Naive B cell (primary cell): ENCODE data around the gene RAE1. TPM values are rescaled to one million over a fixed set of nuclear protein-coding genes. Genes with fewer than 3 reads are reported as not detected.
A peak's percentile ranks its signal among the peaks of the same experiment; 100 is the strongest.
"Not testable (repeated sequence)": the region's sequence is repeated elsewhere in the genome, so short reads cannot be mapped to it uniquely, and the experiment has no call there.

Experiments used
- ATAC-seq, 2 donors: fragments of 150-1000 bp; cut with Tn5 transposase; 2 replicates each; pipeline ENCODE4 v1.10.0; 2021; ENCODE audit warnings: low read depth in 2 of 2, mild to moderate bottlenecking in 2 of 2, moderate library complexity in 2 of 2
- DNase-seq: peaks from one replicate; pipeline ENCODE4 v3.0.0; 2022
- H3K27ac Mint-ChIP-seq, 6 donors: one replicate each; pipeline ENCODE4 v1.8.0; 2020 to 2022; ENCODE audit warnings: mild to moderate bottlenecking in 6 of 6, mixed read lengths in 6 of 6, moderate library complexity in 5 of 6, inconsistent platforms in 2 of 6
- H3K27me3 Mint-ChIP-seq, 3 donors: one replicate each; pipeline ENCODE4 v1.8.0; 2021 to 2022; ENCODE audit warnings: mixed read lengths in 3 of 3, mild to moderate bottlenecking in 1 of 3
- H3K36me3 Mint-ChIP-seq, 2 donors: one replicate each; pipeline ENCODE4 v1.8.0; 2020 to 2022; ENCODE audit warnings: mixed read lengths in 2 of 2, inconsistent platforms in 1 of 2, mild to moderate bottlenecking in 1 of 2
- H3K4me1 Mint-ChIP-seq, 3 donors: one replicate each; pipeline ENCODE4 v1.8.0; 2020 to 2022; ENCODE audit warnings: mixed read lengths in 3 of 3, inconsistent platforms in 1 of 3, mild to moderate bottlenecking in 1 of 3, moderate library complexity in 1 of 3
- H3K4me3 Mint-ChIP-seq, 8 donors: one replicate each; pipeline ENCODE4 v1.8.0; 2020 to 2022; ENCODE audit warnings: mild to moderate bottlenecking in 8 of 8, mixed read lengths in 8 of 8, moderate library complexity in 8 of 8, inconsistent platforms in 2 of 8
- H3K9me3 Mint-ChIP-seq, 7 donors: one replicate each; pipeline ENCODE4 v1.8.0; 2020 to 2022; ENCODE audit warnings: mixed read lengths in 7 of 7, mild to moderate bottlenecking in 5 of 7, inconsistent platforms in 2 of 7, moderate library complexity in 1 of 7
- polyA plus RNA-seq, 6 donors: library from polyadenylated mRNA; unstranded; fragments of 300-500 nt; fragmentation: Illumina TruSeq; gene quantifications; one replicate each; pipeline ENCODE4 v1.2.3, GENCODE V29; 2021; ENCODE audit warnings: low read depth in 6 of 6

Gene RAE1
- polyA plus RNA-seq, 6 donors from 2014 or later, result 31.1 to 55.1 (median 39.8) TPM

DNA sequence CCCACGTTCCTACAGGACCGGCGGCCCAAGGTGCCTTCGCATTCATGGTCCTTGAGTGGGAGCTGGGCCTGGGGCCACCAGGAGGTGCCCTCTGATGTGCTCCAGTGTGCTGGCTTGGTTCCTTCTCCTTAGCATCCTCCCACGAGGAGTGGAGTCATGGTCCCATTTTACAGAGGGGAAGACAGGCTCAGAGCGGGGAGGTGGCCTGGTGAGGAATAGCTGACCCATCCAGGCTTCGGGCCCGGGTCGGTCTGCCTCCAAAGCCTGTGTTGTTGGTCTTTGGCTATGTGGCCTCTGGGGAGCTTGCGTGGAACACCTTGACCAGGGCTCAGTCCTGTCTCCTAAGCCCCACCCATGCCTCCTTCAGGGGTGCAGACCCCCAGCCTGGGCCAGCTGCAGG is 62.9 kb downstream of the RAE1 start:
- Mint-ChIP-seq H3K27me3 (no peaks in the 10 kb centered on the region), H3K27ac (no peak overlapping the region), H3K4me1 (peaks cover 28 to 44% (median 43%) of the 10 kb centered on the region in 3 donors), H3K4me3 (no peak overlapping the region), H3K9me3 (peaks cover 0 to 3% (median 0%) of the 10 kb centered on the region in 7 donors), H3K36me3 (no peaks in the 10 kb centered on the region)
- ATAC-seq (no peak), DNase-seq (no peak)

DNA sequence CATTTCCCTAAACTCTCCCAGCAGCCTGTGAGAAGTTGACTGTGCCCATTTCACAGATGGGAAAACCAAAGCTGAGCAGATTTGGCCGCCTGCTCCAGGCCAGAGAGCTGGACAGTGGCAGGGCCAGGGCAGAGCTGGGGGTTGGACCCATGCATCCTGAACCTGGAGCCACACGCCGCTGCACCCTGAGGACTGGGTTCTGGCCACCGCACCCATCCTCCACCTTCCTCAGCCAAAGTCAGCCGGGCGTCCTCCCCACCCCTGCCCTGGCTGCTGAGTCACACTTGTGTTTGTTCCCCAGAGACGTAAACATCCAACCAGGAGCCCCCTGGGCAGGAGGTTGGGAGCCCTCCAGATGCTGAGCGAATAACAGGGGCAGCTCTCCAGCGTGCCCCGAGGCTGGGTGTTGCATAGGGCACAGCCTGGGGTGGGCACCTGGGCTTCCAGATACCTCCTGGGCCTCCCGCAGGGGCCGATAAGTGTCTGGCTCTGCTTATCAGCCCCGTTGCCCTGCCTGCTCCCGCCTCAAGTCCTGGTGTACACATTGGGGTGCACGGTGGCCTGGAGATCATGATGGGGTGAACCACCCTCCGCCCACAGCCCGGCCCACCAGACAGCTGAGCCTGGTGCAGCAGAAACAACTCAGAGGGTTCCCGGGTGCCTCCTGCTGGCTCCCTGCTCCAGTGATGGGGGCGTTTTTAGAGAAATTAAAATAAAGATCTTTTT is 64.0 kb downstream of the RAE1 start:
- Mint-ChIP-seq H3K9me3 (peaks cover 0 to 3% (median 0%) of the 10 kb centered on the region in 7 donors), H3K27ac (no peak overlapping the region), H3K4me3 (no peak overlapping the region), H3K27me3 (no peaks in the 10 kb centered on the region), H3K4me1 (peaks cover 23 to 38% (median 36%) of the 10 kb centered on the region in 3 donors), H3K36me3 (no peaks in the 10 kb centered on the region)
- ATAC-seq, result no peak
- DNase-seq, result no peak

- DNase-seq, result no peak
- Mint-ChIP-seq H3K36me3 (no peaks in the 10 kb centered on the region), H3K4me3 (peak overlapping the region in 1 of 8 donors; percentile 47), H3K27ac (peak overlapping the region in 2 of 6 donors; percentile 73 to 78), H3K27me3 (no peaks in the 10 kb centered on the region), H3K4me1 (peaks cover 25 to 36% (median 33%) of the 10 kb centered on the region in 3 donors), H3K9me3 (peaks cover 0 to 3% (median 0%) of the 10 kb centered on the region in 7 donors)
- ATAC-seq, result no peak
Measured at GRCh38 chr20:57415771-57416170, 64.7 kb downstream of the RAE1 start.

DNA sequence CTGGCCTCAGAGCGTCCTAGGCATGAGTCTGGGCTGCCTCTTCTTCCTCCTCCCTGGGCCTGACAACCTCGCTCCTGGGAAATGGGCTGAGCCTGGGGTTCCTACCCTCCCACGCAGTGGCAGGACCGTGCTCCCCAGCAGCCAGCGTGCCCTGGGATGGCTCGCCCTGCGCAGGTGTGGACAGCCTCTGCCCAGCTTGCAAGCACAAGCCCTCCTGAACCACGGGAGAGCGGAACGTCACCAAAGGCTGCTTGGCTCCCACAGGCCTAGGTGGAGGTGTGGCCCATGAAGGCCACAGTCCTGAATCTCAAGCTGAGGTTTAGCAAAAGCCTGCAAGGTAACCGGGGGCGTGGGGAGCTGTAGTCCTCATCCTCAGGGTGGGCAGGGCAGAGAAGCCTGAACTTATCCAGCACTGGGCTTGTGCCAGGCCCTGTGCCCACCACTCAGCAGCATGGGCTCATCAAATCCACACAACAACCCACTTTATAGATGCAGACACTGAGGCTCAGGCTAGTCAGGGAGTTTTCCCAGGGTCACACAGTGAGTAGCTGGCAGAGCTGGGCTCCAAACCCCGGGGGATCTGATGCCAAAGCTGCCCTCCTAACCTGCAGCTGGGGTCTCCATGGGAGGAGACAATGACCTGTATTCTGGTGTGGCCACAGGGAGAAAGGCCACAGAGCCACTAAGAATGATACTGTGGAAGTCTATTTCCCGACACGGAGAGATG is 65.4 kb downstream of the RAE1 start:
- Mint-ChIP-seq H3K36me3 (no peaks in the 10 kb centered on the region), H3K4me3 (peak overlapping the region in 1 of 8 donors; percentile 29), H3K9me3 (peaks cover 0 to 3% (median 0%) of the 10 kb centered on the region in 7 donors), H3K27ac (no peak overlapping the region), H3K27me3 (no peaks in the 10 kb centered on the region), H3K4me1 (peaks cover 20 to 31% (median 29%) of the 10 kb centered on the region in 3 donors)
- ATAC-seq, result no peak
- no peak for DNase-seq

GRCh38 chr20:57417051-57417689 is 66.1 kb downstream of the RAE1 start:
- ATAC-seq (peak in 1 of 2 donors; percentile 21), DNase-seq (no peak)
- Mint-ChIP-seq H3K4me3 (no peak overlapping the region), H3K36me3 (no peaks in the 10 kb centered on the region), H3K27me3 (no peaks in the 10 kb centered on the region), H3K27ac (peak overlapping the region in 1 of 6 donors; percentile 72), H3K9me3 (peaks cover 0 to 3% (median 0%) of the 10 kb centered on the region in 7 donors), H3K4me1 (peaks cover 24 to 37% (median 36%) of the 10 kb centered on the region in 3 donors)

GRCh38 chr20:57417830-57418780 is 67.0 kb downstream of the RAE1 start:
- Mint-ChIP-seq H3K27me3 (no peaks in the 10 kb centered on the region), H3K27ac (peak overlapping the region in 1 of 6 donors; percentile 53), H3K4me1 (peaks cover 19 to 43% (median 32%) of the 10 kb centered on the region in 3 donors), H3K4me3 (peak overlapping the region in 1 of 8 donors; percentile 56), H3K9me3 (no peaks in the 10 kb centered on the region), H3K36me3 (no peaks in the 10 kb centered on the region)
- DNase-seq (no peak), ATAC-seq (no peak)

- H3K27ac Mint-ChIP-seq, result peak overlapping the region in 1 of 6 donors; percentile 16
- not testable (repeated sequence) for ATAC-seq, H3K27me3 Mint-ChIP-seq, H3K36me3 Mint-ChIP-seq, DNase-seq, H3K9me3 Mint-ChIP-seq
- peaks cover 28 to 57% (median 40%) of the 10 kb centered on the region in 3 donors for H3K4me1 Mint-ChIP-seq
- peak overlapping the region in 1 of 8 donors; percentile 8 for H3K4me3 Mint-ChIP-seq
Measured at GRCh38 chr20:57419479-57419878, 68.4 kb downstream of the RAE1 start.

GRCh38 chr20:57420571-57421252 is 69.7 kb downstream of the RAE1 start:
- no peaks in the 10 kb centered on the region for H3K9me3 Mint-ChIP-seq
- H3K36me3 Mint-ChIP-seq, result no peaks in the 10 kb centered on the region
- peak overlapping the region in 1 of 8 donors; percentile 24 for H3K4me3 Mint-ChIP-seq
- no peak for ATAC-seq
- no peaks in the 10 kb centered on the region for H3K27me3 Mint-ChIP-seq
- peaks cover 39 to 64% (median 53%) of the 10 kb centered on the region in 3 donors for H3K4me1 Mint-ChIP-seq
- no peak for DNase-seq
- peak overlapping the region in 4 of 6 donors; percentile 16 to 84 (median 48) for H3K27ac Mint-ChIP-seq

GRCh38 chr20:57421253-57422220 is 70.5 kb downstream of the RAE1 start:
- H3K9me3 Mint-ChIP-seq, result no peaks in the 10 kb centered on the region
- H3K27me3 Mint-ChIP-seq, result no peaks in the 10 kb centered on the region
- H3K4me1 Mint-ChIP-seq, result peaks cover 41 to 68% (median 61%) of the 10 kb centered on the region in 3 donors
- no peak for ATAC-seq
- H3K36me3 Mint-ChIP-seq, result no peaks in the 10 kb centered on the region
- peak overlapping the region in 1 of 8 donors; percentile 25 for H3K4me3 Mint-ChIP-seq
- H3K27ac Mint-ChIP-seq, result peak overlapping the region in 1 of 6 donors; percentile 20
- DNase-seq, result no peak

- Mint-ChIP-seq H3K27ac (peak overlapping the region in 1 of 6 donors; percentile 20), H3K36me3 (no peaks in the 10 kb centered on the region), H3K4me3 (no peak overlapping the region), H3K4me1 (peaks cover 44 to 69% (median 64%) of the 10 kb centered on the region in 3 donors), H3K9me3 (no peaks in the 10 kb centered on the region), H3K27me3 (no peaks in the 10 kb centered on the region)
- DNase-seq, result no peak
- ATAC-seq, result no peak
Measured at GRCh38 chr20:57422254-57422653, 71.2 kb downstream of the RAE1 start.
